CD4-positive, alpha-beta T cell (primary cell): ENCODE measurements around the gene ASAH2. TPM values are rescaled to one million over a fixed set of nuclear protein-coding genes. Genes with fewer than 3 reads are reported as not detected.
"Not testable (repeated sequence)": the region's sequence is repeated elsewhere in the genome, so short reads cannot be mapped to it uniquely, and the experiment has no call there.

Experiments
- ATAC-seq: fragments of 200-7000 bp; cut with Tn5 transposase; one replicate; pipeline ENCODE4 v1.10.0; 2022; ENCODE audit warnings: mild to moderate bottlenecking; ENCODE audit not compliant: poor library complexity
- CTCF ChIA-PET: fragments of 350-600 bp; sonication (Branson Sonifier 250); formaldehyde crosslinking; loops from one replicate; lab custom pipeline; 2021; ENCODE audit warnings: antibody characterized with exemption, inconsistent platforms; lab: Charles Lee
- POLR2A ChIA-PET: fragments of 350-600 bp; sonication (Branson Sonifier 250); formaldehyde crosslinking; loops from one replicate; lab custom pipeline; 2021; ENCODE audit warnings: antibody characterized with exemption, inconsistent platforms; lab: Charles Lee
- DNase-seq, 14 experiments: peaks; one replicate each; pipeline ENCODE4 v3.0.0-alpha.2; 2013 to 2020; ENCODE audit warnings: mixed read lengths in 2 of 14
- H3K27ac ChIP-seq, 2 donors: one replicate each; pipeline versions ENCODE4 v1.5.1 to v1.7.0; 2013; ENCODE audit warnings: low read length in 2 of 2, low read depth in 1 of 2, mild to moderate bottlenecking in 1 of 2
- H3K27me3 ChIP-seq, 2 experiments: 1 replicate in 1 of 2; 2 replicates in 1 of 2; pipeline versions ENCODE4 v1.6.1 to v1.7.0; 2013; ENCODE audit warnings: low read length in 2 of 2, control low read depth in 1 of 2, mild to moderate bottlenecking in 1 of 2, moderate library complexity in 1 of 2; ENCODE audit not compliant: insufficient read depth in 2 of 2, control insufficient read depth in 1 of 2
- H3K36me3 ChIP-seq: one replicate; pipeline ENCODE4 v1.6.1; 2013; ENCODE audit warnings: low read length, control low read depth; ENCODE audit not compliant: insufficient read depth
- H3K4me1 ChIP-seq: one replicate; pipeline ENCODE4 v1.6.1; 2013; ENCODE audit warnings: low read length, control low read depth; ENCODE audit not compliant: insufficient read depth
- H3K4me3 ChIP-seq: one replicate; pipeline ENCODE4 v1.5.1; 2013; ENCODE audit warnings: mild to moderate bottlenecking, low read length, moderate library complexity
- H3K9me3 ChIP-seq, 2 experiments: 1 replicate in 1 of 2; 2 replicates in 1 of 2; pipeline versions ENCODE4 v1.6.1 to v1.7.0; 2013; ENCODE audit warnings: low read length in 2 of 2, mild to moderate bottlenecking in 2 of 2, control low read depth in 1 of 2, moderate library complexity in 1 of 2; ENCODE audit not compliant: control insufficient read depth in 1 of 2, insufficient read depth in 1 of 2
- H3K27ac Mint-ChIP-seq: one replicate; pipeline ENCODE4 v1.8.0; 2020; ENCODE audit warnings: mixed read lengths
- H3K27me3 Mint-ChIP-seq: one replicate; pipeline ENCODE4 v1.8.0; 2021; ENCODE audit warnings: mixed read lengths
- H3K36me3 Mint-ChIP-seq: one replicate; pipeline ENCODE4 v1.8.0; 2021; ENCODE audit warnings: low read depth, mixed read lengths
- H3K4me1 Mint-ChIP-seq: one replicate; pipeline ENCODE4 v1.8.0; 2021; ENCODE audit warnings: low read depth, mixed read lengths
- H3K4me3 Mint-ChIP-seq: one replicate; pipeline ENCODE4 v1.8.0; 2020; ENCODE audit warnings: mild to moderate bottlenecking, mixed read lengths
- H3K9me3 Mint-ChIP-seq: one replicate; pipeline ENCODE4 v1.8.0; 2020; ENCODE audit warnings: mixed read lengths
- intact Hi-C, 2 experiments: fragments of 100-400 bp; cut with DNase I in 1 of 2; cut with micrococcal nuclease in 1 of 2; formaldehyde crosslinking; loops; one replicate each; pipeline versions ENCODE4 v1.15.1 to v1.9.0; 2023 to 2025; cut with DNase I, micrococcal nuclease
- total RNA-seq, 174 experiments: library from RNA in 2 of 174; stranded (reverse) in 2 of 174; gene quantifications; one replicate each; pipeline ENCODE4 v1.2.3 and lab custom pipeline; 2021 to 2026
- TF ChIP-seq, protein P1 (sequence below): fragments of 200-600 bp; IDR thresholded peaks from one replicate; pipeline ENCODE4 v1.8.0; 2022; ENCODE audit warnings: antibody characterized with exemption, mild to moderate bottlenecking

The ASAH2 gene
- total RNA-seq, 2 experiments from 2014 or later = 1.1 to 2.1 TPM

DNA sequence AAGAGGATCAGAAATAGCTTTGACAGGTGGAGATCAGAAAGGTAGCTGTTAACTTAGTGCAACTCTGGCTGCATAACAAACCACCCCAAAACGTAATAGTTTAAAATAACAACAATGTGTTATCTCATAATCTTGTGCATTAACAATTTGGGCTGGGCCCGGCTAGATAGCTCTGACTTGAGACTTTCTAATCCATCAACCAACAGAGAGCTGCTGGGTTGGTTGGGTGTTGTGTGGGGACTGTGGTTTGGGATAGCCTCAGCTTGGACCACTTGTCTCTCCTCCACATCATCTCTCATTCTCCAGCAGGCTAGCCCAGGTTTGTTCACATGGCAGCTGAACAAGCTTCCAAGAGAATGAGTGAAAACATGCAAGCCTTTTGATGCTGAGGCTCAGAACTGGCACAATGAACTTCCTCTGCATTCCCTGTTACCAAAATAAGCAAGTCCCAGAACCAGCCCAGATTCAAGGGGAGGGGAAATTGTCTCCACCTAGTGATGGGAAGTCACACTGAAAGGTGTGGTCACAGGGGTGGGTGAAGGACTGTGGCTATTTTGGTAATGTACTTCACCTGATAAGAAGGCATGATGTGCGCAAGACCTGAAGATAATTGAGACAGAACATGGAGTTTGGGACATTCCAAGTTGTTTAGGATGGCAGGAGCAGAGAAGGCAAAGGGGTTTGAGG lies 20.4 kb upstream of the ASAH2 start:
- CTCF ChIA-PET = no interaction called here
- no peaks in the 10 kb centered on the region for H3K36me3 Mint-ChIP-seq
- intact Hi-C loops = no loop called here
- Histone ChIP-seq H3K9me3 (no peaks in the 10 kb centered on the region), H3K27ac (no peak overlapping the region), H3K4me3 (no peak overlapping the region), H3K4me1 (no peaks in the 10 kb centered on the region), H3K36me3 (no peaks in the 10 kb centered on the region), H3K27me3 (peaks cover 0 to 6% of the 10 kb centered on the region in 2 experiments)
- TF ChIP-seq, protein P1, sequence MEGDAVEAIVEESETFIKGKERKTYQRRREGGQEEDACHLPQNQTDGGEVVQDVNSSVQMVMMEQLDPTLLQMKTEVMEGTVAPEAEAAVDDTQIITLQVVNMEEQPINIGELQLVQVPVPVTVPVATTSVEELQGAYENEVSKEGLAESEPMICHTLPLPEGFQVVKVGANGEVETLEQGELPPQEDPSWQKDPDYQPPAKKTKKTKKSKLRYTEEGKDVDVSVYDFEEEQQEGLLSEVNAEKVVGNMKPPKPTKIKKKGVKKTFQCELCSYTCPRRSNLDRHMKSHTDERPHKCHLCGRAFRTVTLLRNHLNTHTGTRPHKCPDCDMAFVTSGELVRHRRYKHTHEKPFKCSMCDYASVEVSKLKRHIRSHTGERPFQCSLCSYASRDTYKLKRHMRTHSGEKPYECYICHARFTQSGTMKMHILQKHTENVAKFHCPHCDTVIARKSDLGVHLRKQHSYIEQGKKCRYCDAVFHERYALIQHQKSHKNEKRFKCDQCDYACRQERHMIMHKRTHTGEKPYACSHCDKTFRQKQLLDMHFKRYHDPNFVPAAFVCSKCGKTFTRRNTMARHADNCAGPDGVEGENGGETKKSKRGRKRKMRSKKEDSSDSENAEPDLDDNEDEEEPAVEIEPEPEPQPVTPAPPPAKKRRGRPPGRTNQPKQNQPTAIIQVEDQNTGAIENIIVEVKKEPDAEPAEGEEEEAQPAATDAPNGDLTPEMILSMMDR = no peak
- no peak overlapping the region for H3K27ac Mint-ChIP-seq
- DNase-seq = no peak
- H3K4me3 Mint-ChIP-seq = no peak overlapping the region
- peaks cover 18% of the 10 kb centered on the region for H3K27me3 Mint-ChIP-seq
- H3K4me1 Mint-ChIP-seq = no peaks in the 10 kb centered on the region
- no peaks in the 10 kb centered on the region for H3K9me3 Mint-ChIP-seq
- ATAC-seq = no peak
- POLR2A ChIA-PET = no interaction called here

DNA sequence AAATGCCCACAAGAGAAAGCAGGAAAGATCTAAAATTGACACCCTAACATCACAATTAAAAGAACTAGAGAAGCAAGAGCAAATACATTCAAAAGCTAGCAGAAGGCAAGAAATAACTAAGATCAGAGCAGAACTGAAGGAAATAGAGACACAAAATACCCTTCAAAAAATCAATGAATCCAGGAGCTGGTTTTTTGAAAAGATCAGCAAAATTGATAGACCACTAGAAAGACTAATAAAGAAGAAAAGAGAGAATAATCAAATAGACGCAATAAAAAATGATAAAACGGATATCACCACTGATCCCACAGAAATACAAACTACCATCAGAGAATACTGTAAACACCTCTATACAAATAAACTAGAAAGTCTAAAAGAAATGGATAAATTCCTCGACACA lies 16.6 kb upstream of the ASAH2 start:
- H3K9me3 ChIP-seq, POLR2A ChIA-PET, intact Hi-C loops: not testable (repeated sequence)

DNA sequence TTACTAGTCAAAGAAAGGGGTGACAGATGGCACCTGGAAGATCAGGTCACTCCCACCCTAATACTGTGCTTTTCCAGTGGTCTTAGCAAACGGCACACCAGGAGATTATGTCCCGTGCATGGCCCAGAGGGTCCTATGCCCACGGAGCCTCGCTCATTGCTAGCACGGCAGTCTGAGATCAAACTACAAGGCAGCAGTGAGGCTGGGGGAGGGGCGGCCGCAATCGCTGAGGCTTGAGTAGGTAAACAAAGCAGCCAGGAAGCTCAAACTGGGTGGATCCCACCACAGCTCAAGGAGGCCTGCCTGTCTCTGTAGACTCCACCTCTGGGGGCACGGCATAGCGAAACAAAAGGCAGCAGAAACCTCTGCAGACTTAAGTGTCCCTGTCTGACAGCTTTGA lies 11.3 kb upstream of the ASAH2 start:
- H3K27me3 ChIP-seq, H3K36me3 ChIP-seq, H3K4me1 ChIP-seq, H3K9me3 ChIP-seq, H3K4me1 Mint-ChIP-seq, CTCF ChIA-PET, H3K27ac Mint-ChIP-seq, H3K4me3 ChIP-seq, H3K9me3 Mint-ChIP-seq, H3K27ac ChIP-seq, H3K36me3 Mint-ChIP-seq, ATAC-seq, POLR2A ChIA-PET, H3K4me3 Mint-ChIP-seq, intact Hi-C loops: not testable (repeated sequence)
- peaks cover 29% of the 10 kb centered on the region for H3K27me3 Mint-ChIP-seq
- DNase-seq = peak in 1 of 14 experiments; percentile 48

More for the DNA sequence above, 16.6 kb upstream of the ASAH2 start:
- H3K27me3 Mint-ChIP-seq = peaks cover 13% of the 10 kb centered on the region
- DNase-seq, ATAC-seq, H3K9me3 Mint-ChIP-seq, H3K36me3 Mint-ChIP-seq, H3K27me3 ChIP-seq, H3K4me1 ChIP-seq, H3K4me1 Mint-ChIP-seq, CTCF ChIA-PET, H3K36me3 ChIP-seq, H3K4me3 ChIP-seq, H3K27ac ChIP-seq, H3K4me3 Mint-ChIP-seq, H3K27ac Mint-ChIP-seq: not testable (repeated sequence)

DNA sequence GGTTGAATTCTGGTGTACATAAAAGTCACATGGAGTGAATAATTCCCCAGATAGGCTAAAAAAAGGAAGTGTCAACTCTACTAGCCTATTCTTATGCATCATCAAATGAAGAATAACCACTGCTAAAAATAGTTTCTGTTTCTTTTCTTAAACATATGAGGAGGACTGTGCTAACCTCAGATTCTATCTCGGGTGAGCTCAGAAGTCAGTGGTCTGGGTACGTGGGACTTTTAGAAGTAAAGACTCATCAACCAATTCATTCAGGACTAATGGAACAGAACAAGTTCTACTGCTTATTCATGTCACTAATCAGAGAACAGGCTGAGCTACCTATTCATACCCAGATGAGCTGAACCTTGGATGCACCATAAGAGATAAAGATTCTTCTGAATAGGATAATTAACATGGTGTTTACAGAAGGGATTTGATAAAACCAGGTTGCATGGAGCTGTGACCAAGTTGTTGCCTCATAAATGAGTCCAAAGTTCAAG lies 9.5 kb upstream of the ASAH2 start:
- no peak overlapping the region for H3K27ac Mint-ChIP-seq
- no peaks in the 10 kb centered on the region for H3K36me3 Mint-ChIP-seq
- intact Hi-C loops = no loop called here
- H3K4me3 Mint-ChIP-seq = no peak overlapping the region
- no peaks in the 10 kb centered on the region for H3K9me3 Mint-ChIP-seq
- DNase-seq = peak in 3 of 14 experiments; percentile 3 to 53 (median 23)
- Histone ChIP-seq H3K4me1 (no peaks in the 10 kb centered on the region), H3K36me3 (no peaks in the 10 kb centered on the region), H3K4me3 (no peak overlapping the region), H3K27ac (no peak overlapping the region), H3K9me3 (no peaks in the 10 kb centered on the region), H3K27me3 (no peaks in the 10 kb centered on the region)
- POLR2A ChIA-PET = no interaction called here
- no peaks in the 10 kb centered on the region for H3K4me1 Mint-ChIP-seq
- H3K27me3 Mint-ChIP-seq = peaks cover 43% of the 10 kb centered on the region
- CTCF ChIA-PET = interaction anchor here (1.2 kb wide), 1 partner anchor 14 kb away, joined by 3 read pairs; no protein-coding TSS in a partner anchor
- ATAC-seq = no peak
- TF ChIP-seq, protein P1 = no peak
